GM21423 (cell line): ENCODE measurements around the gene SMIM36.
"Not testable (repeated sequence)": the region's sequence is repeated elsewhere in the genome, so short reads cannot be mapped to it uniquely, and the experiment has no call there.

Experiments used
- ATAC-seq: cut with Tn5 transposase; IDR thresholded peaks from one replicate; pipeline ENCODE4 v1.9.1; 2021; ENCODE audit warnings: mild to moderate bottlenecking, moderate library complexity; ENCODE audit not compliant: unreplicated experiment

SMIM36 gene

GRCh38 chr17:55507669-55508068 lies 3.6 kb downstream of the SMIM36 start:
- ATAC-seq: not testable (repeated sequence)

- ATAC-seq: not testable (repeated sequence)
Observed at GRCh38 chr17:55501626-55502025, 9.6 kb downstream of the SMIM36 start.

- ATAC-seq: no peak
Observed at GRCh38 chr17:55500103-55500502, 11.1 kb downstream of the SMIM36 start.

GRCh38 chr17:55496094-55496881 lies 15.0 kb downstream of the SMIM36 start:
- ATAC-seq: no peak

- no peak for ATAC-seq
Observed at GRCh38 chr17:55495239-55495638, 16.0 kb downstream of the SMIM36 start.

- ATAC-seq: no peak
Observed at GRCh38 chr17:55492781-55493341, 18.4 kb downstream of the SMIM36 start.

GRCh38 chr17:55490376-55490775 lies 20.9 kb downstream of the SMIM36 start:
- ATAC-seq: no peak

GRCh38 chr17:55487695-55488432 lies 23.4 kb downstream of the SMIM36 start:
- ATAC-seq: no peak

GRCh38 chr17:55484575-55484974 lies 26.7 kb downstream of the SMIM36 start:
- no peak for ATAC-seq

GRCh38 chr17:55482591-55483389 lies 28.5 kb downstream of the SMIM36 start:
- ATAC-seq: no peak

GRCh38 chr17:55480631-55481315 lies 30.5 kb downstream of the SMIM36 start:
- no peak for ATAC-seq

- no peak for ATAC-seq
Observed at GRCh38 chr17:55479903-55480302, 31.3 kb downstream of the SMIM36 start.

- ATAC-seq: no peak
Observed at GRCh38 chr17:55478971-55479370, 32.3 kb downstream of the SMIM36 start.

- ATAC-seq: no peak
Observed at GRCh38 chr17:55466671-55467070, 44.6 kb downstream of the SMIM36 start.

- not testable (repeated sequence) for ATAC-seq
Observed at GRCh38 chr17:55465771-55466170, 45.5 kb downstream of the SMIM36 start.

GRCh38 chr17:55463600-55463999 lies 47.7 kb downstream of the SMIM36 start:
- peak; percentile 75 for ATAC-seq

GRCh38 chr17:55462711-55463110 lies 48.5 kb downstream of the SMIM36 start:
- ATAC-seq: no peak

- no peak for ATAC-seq
Observed at GRCh38 chr17:55462234-55462633, 49.0 kb downstream of the SMIM36 start.

- peak; percentile 38 for ATAC-seq
Observed at GRCh38 chr17:55458978-55459377, 52.3 kb downstream of the SMIM36 start.

- no peak for ATAC-seq
Observed at GRCh38 chr17:55458287-55458900, 52.9 kb downstream of the SMIM36 start.
